GM12878 (cell line): Measurements from ENCODE around the gene RNF148.

Experiments used
- EZH2 ChIP-seq: IDR thresholded peaks from 2 replicates; pipeline ENCODE4 v1.6.1; 2012; ENCODE audit warnings: low read depth, mild to moderate bottlenecking, control low read depth, inconsistent platforms, low read length, borderline replicate concordance; ENCODE audit not compliant: control insufficient read depth
- TF ChIP-seq, protein P1 (sequence below): IDR thresholded peaks from 2 replicates; pipeline ENCODE4 v1.6.1; 2012; ENCODE audit warnings: low read depth, low read length, improper control_type of control experiment

DNA sequence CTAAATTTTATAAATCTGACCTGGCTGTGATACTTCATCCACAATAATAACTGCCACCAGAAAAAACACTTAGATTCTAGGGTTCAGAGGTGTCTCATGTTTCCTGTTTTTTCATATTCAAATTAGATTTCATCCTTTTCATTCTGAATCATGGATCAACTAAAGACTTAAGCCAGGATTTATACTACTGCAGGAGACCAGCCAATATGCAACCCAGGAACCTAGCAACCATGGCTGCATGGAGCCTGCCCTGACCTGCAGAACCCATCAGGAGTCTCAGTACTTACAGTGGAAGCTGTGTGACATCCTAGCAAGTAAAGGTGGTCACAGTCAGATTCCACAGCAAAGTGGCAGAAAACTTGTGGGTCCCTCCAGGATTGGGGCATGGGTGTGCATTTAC is 40.5 kb upstream of the RNF148 start:
- TF ChIP-seq, protein P1, sequence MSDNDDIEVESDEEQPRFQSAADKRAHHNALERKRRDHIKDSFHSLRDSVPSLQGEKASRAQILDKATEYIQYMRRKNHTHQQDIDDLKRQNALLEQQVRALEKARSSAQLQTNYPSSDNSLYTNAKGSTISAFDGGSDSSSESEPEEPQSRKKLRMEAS, result no peak
- TF ChIP-seq EZH2, result no peak
